Central memory CD8-positive, alpha-beta T cell (primary cell): ENCODE data around the gene C11orf52.

Experiments used
- ATAC-seq: fragments of 150-1000 bp; cut with Tn5 transposase; replicated peaks from 2 replicates; pipeline ENCODE4 v1.10.0; 2022; ENCODE audit warnings: mild to moderate bottlenecking, moderate FRiP score, moderate number of reproducible peaks; ENCODE audit not compliant: poor library complexity, severe bottlenecking; ENCODE audit errors: extremely low read depth
- DNase-seq, 2 donors: peaks; one replicate each; pipeline ENCODE4 v3.0.0; 2021; ENCODE audit warnings: low spot score in 2 of 2
- H3K27ac Mint-ChIP-seq: one replicate; pipeline ENCODE4 v1.8.0; 2022; ENCODE audit warnings: low read depth, mild to moderate bottlenecking, moderate library complexity, mixed read lengths
- H3K27me3 Mint-ChIP-seq: one replicate; pipeline ENCODE4 v1.8.0; 2022; ENCODE audit warnings: mixed read lengths
- H3K36me3 Mint-ChIP-seq: one replicate; pipeline ENCODE4 v1.8.0; 2022; ENCODE audit warnings: mild to moderate bottlenecking, moderate library complexity, mixed read lengths; ENCODE audit not compliant: insufficient read depth
- H3K4me1 Mint-ChIP-seq: one replicate; pipeline ENCODE4 v1.8.0; 2022; ENCODE audit warnings: mixed read lengths
- H3K4me3 Mint-ChIP-seq: one replicate; pipeline ENCODE4 v1.8.0; 2022; ENCODE audit warnings: mild to moderate bottlenecking, moderate library complexity, mixed read lengths
- H3K9me3 Mint-ChIP-seq: one replicate; pipeline ENCODE4 v1.8.0; 2022; ENCODE audit warnings: mixed read lengths

C11orf52 gene

GRCh38 chr11:111949519-111950426 lies 31.1 kb downstream of the C11orf52 start:
- H3K4me3 Mint-ChIP-seq = no peak overlapping the region
- ATAC-seq (no peak), DNase-seq (no peak)
- no peaks in the 10 kb centered on the region for H3K9me3 Mint-ChIP-seq
- H3K4me1 Mint-ChIP-seq = no peaks in the 10 kb centered on the region
- no peaks in the 10 kb centered on the region for H3K27me3 Mint-ChIP-seq
- H3K36me3 Mint-ChIP-seq = no peaks in the 10 kb centered on the region
- H3K27ac Mint-ChIP-seq = no peak overlapping the region

- Mint-ChIP-seq H3K9me3 (no peaks in the 10 kb centered on the region), H3K4me1 (no peaks in the 10 kb centered on the region), H3K36me3 (no peaks in the 10 kb centered on the region), H3K4me3 (no peak overlapping the region), H3K27me3 (no peaks in the 10 kb centered on the region), H3K27ac (no peak overlapping the region)
- no peak for ATAC-seq
- DNase-seq = no peak
These were observed 32.9 kb downstream of the C11orf52 start for GRCh38 chr11:111951565-111951964.

GRCh38 chr11:111954154-111954553 lies 35.4 kb downstream of the C11orf52 start:
- Mint-ChIP-seq H3K27ac (no peak overlapping the region), H3K36me3 (no peaks in the 10 kb centered on the region), H3K9me3 (no peaks in the 10 kb centered on the region), H3K4me3 (no peak overlapping the region), H3K27me3 (no peaks in the 10 kb centered on the region), H3K4me1 (no peaks in the 10 kb centered on the region)
- DNase-seq = no peak
- no peak for ATAC-seq

GRCh38 chr11:111957663-111958444 lies 39.1 kb downstream of the C11orf52 start:
- no peak overlapping the region for H3K27ac Mint-ChIP-seq
- H3K27me3 Mint-ChIP-seq = no peaks in the 10 kb centered on the region
- H3K9me3 Mint-ChIP-seq = no peaks in the 10 kb centered on the region
- no peaks in the 10 kb centered on the region for H3K4me1 Mint-ChIP-seq
- no peaks in the 10 kb centered on the region for H3K36me3 Mint-ChIP-seq
- ATAC-seq = no peak
- no peak for DNase-seq
- no peak overlapping the region for H3K4me3 Mint-ChIP-seq

- Mint-ChIP-seq H3K4me3 (no peak overlapping the region), H3K36me3 (no peaks in the 10 kb centered on the region), H3K4me1 (no peaks in the 10 kb centered on the region), H3K27me3 (no peaks in the 10 kb centered on the region), H3K9me3 (no peaks in the 10 kb centered on the region), H3K27ac (no peak overlapping the region)
- ATAC-seq (no peak), DNase-seq (no peak)
These were observed 42.2 kb downstream of the C11orf52 start for GRCh38 chr11:111960916-111961315.

GRCh38 chr11:111961389-111962300 lies 42.9 kb downstream of the C11orf52 start:
- H3K36me3 Mint-ChIP-seq = no peaks in the 10 kb centered on the region
- H3K4me3 Mint-ChIP-seq = no peak overlapping the region
- no peaks in the 10 kb centered on the region for H3K27me3 Mint-ChIP-seq
- H3K9me3 Mint-ChIP-seq = no peaks in the 10 kb centered on the region
- no peaks in the 10 kb centered on the region for H3K4me1 Mint-ChIP-seq
- ATAC-seq = no peak
- H3K27ac Mint-ChIP-seq = no peak overlapping the region
- no peak for DNase-seq

GRCh38 chr11:111963931-111964340 lies 45.2 kb downstream of the C11orf52 start:
- H3K27ac Mint-ChIP-seq = no peak overlapping the region
- H3K9me3 Mint-ChIP-seq = no peaks in the 10 kb centered on the region
- no peak for ATAC-seq
- H3K36me3 Mint-ChIP-seq = no peaks in the 10 kb centered on the region
- H3K4me3 Mint-ChIP-seq = no peak overlapping the region
- DNase-seq = no peak
- no peaks in the 10 kb centered on the region for H3K4me1 Mint-ChIP-seq
- no peaks in the 10 kb centered on the region for H3K27me3 Mint-ChIP-seq

GRCh38 chr11:111966678-111967077 lies 48.0 kb downstream of the C11orf52 start:
- no peak for ATAC-seq
- H3K4me1 Mint-ChIP-seq = no peaks in the 10 kb centered on the region
- no peaks in the 10 kb centered on the region for H3K9me3 Mint-ChIP-seq
- no peaks in the 10 kb centered on the region for H3K36me3 Mint-ChIP-seq
- no peaks in the 10 kb centered on the region for H3K27me3 Mint-ChIP-seq
- DNase-seq = no peak
- no peak overlapping the region for H3K27ac Mint-ChIP-seq
- H3K4me3 Mint-ChIP-seq = no peak overlapping the region

- Mint-ChIP-seq H3K36me3 (no peaks in the 10 kb centered on the region), H3K27me3 (no peaks in the 10 kb centered on the region), H3K27ac (no peak overlapping the region), H3K4me1 (no peaks in the 10 kb centered on the region), H3K4me3 (no peak overlapping the region), H3K9me3 (no peaks in the 10 kb centered on the region)
- ATAC-seq (no peak), DNase-seq (no peak)
These were observed 48.9 kb downstream of the C11orf52 start for GRCh38 chr11:111967649-111968048.

GRCh38 chr11:111969344-111969743 lies 50.6 kb downstream of the C11orf52 start:
- H3K4me3 Mint-ChIP-seq = no peak overlapping the region
- H3K27me3 Mint-ChIP-seq = no peaks in the 10 kb centered on the region
- no peaks in the 10 kb centered on the region for H3K4me1 Mint-ChIP-seq
- ATAC-seq (no peak), DNase-seq (no peak)
- H3K27ac Mint-ChIP-seq = no peak overlapping the region
- no peaks in the 10 kb centered on the region for H3K36me3 Mint-ChIP-seq
- no peaks in the 10 kb centered on the region for H3K9me3 Mint-ChIP-seq

- no peak overlapping the region for H3K27ac Mint-ChIP-seq
- DNase-seq (no peak), ATAC-seq (no peak)
- peaks cover 1% of the 10 kb centered on the region for H3K36me3 Mint-ChIP-seq
- no peaks in the 10 kb centered on the region for H3K9me3 Mint-ChIP-seq
- peaks cover 29% of the 10 kb centered on the region for H3K27me3 Mint-ChIP-seq
- peaks cover 7% of the 10 kb centered on the region for H3K4me1 Mint-ChIP-seq
- H3K4me3 Mint-ChIP-seq = no peak overlapping the region
These were observed 55.7 kb downstream of the C11orf52 start for GRCh38 chr11:111974446-111974845.

- no peak for ATAC-seq
- Mint-ChIP-seq H3K27me3 (peaks cover 37% of the 10 kb centered on the region), H3K4me1 (peaks cover 7% of the 10 kb centered on the region), H3K27ac (no peak overlapping the region), H3K36me3 (peaks cover 1% of the 10 kb centered on the region), H3K4me3 (no peak overlapping the region), H3K9me3 (no peaks in the 10 kb centered on the region)
- DNase-seq = no peak
These were observed 56.5 kb downstream of the C11orf52 start for GRCh38 chr11:111975076-111975806.
